Activated B cell treated with CpG ODN at 0.5 μM for 24 hours (primary cell): Measurements from ENCODE around the gene HOOK2. TPM values are rescaled to one million over a fixed set of nuclear protein-coding genes. Genes with fewer than 3 reads are reported as not detected.

Source experiments
- ATAC-seq: fragments of 200-7000 bp; cut with Tn5 transposase; one replicate; pipeline ENCODE4 v1.10.0; 2021; ENCODE audit warnings: low read depth, mild to moderate bottlenecking, moderate library complexity
- CTCF ChIA-PET: fragments of 350-600 bp; sonication (Branson Sonifier 250); formaldehyde crosslinking; loops from one replicate; lab custom pipeline; 2021; ENCODE audit warnings: antibody characterized with exemption; lab: Charles Lee
- POLR2A ChIA-PET: fragments of 350-600 bp; sonication (Branson Sonifier 250); formaldehyde crosslinking; loops from one replicate; lab custom pipeline; 2021; ENCODE audit warnings: antibody characterized with exemption; lab: Charles Lee
- DNase-seq: peaks from one replicate; pipeline ENCODE4 v3.0.0; 2022
- H3K27ac Mint-ChIP-seq: one replicate; pipeline ENCODE4 v1.8.0; 2020; ENCODE audit warnings: mixed read lengths
- H3K27me3 Mint-ChIP-seq: one replicate; pipeline ENCODE4 v1.8.0; 2021; ENCODE audit warnings: mixed read lengths
- H3K36me3 Mint-ChIP-seq: one replicate; pipeline ENCODE4 v1.8.0; 2021; ENCODE audit warnings: low read depth, mixed read lengths
- H3K4me1 Mint-ChIP-seq: one replicate; pipeline ENCODE4 v1.8.0; 2021; ENCODE audit warnings: mixed read lengths
- H3K4me3 Mint-ChIP-seq: one replicate; pipeline ENCODE4 v1.8.0; 2020; ENCODE audit warnings: mild to moderate bottlenecking, mixed read lengths
- H3K9me3 Mint-ChIP-seq: one replicate; pipeline ENCODE4 v1.8.0; 2020; ENCODE audit warnings: mixed read lengths
- CTCF ChIP-seq: fragments of 200-600 bp; IDR thresholded peaks from one replicate; pipeline ENCODE4 v1.8.0; 2022; ENCODE audit warnings: antibody characterized with exemption, mild to moderate bottlenecking
- intact Hi-C: fragments of 100-400 bp; cut with micrococcal nuclease; formaldehyde crosslinking; loops from one replicate; pipeline ENCODE4 v1.15.1; 2024
- total RNA-seq: library from RNA; stranded (reverse); gene quantifications from 2 replicates; pipeline ENCODE4 v1.2.3, GENCODE V29; 2022

Gene HOOK2
- total RNA-seq, 1 donor from 2014 or later, result 21.2 TPM

- H3K4me1 Mint-ChIP-seq, result peaks cover 45% of the 10 kb centered on the region
- H3K36me3 Mint-ChIP-seq, result no peaks in the 10 kb centered on the region
- DNase-seq (peak; percentile 89), ATAC-seq (peak; percentile 51)
- TF ChIP-seq CTCF, result no peak
- ChIA-PET POLR2A (interaction anchor here (0.6 to 12.7 kb wide), 9 partner anchors 9 to 216 kb away, joined by 3 to 909 read pairs (median 5); partner anchors contain the start of genes DHPS, JUNB, RNASEH2A and TRIR), CTCF (interaction anchor here (0.6 to 3.5 kb wide), 6 partner anchors 9 to 311 kb away, joined by 3 to 19 read pairs (median 3); partner anchors contain the start of gene JUNB)
- H3K9me3 Mint-ChIP-seq, result no peaks in the 10 kb centered on the region
- peak overlapping the region; percentile 86 for H3K4me3 Mint-ChIP-seq
- no peaks in the 10 kb centered on the region for H3K27me3 Mint-ChIP-seq
- intact Hi-C loops, result loop anchor here (1.0 kb wide), 1 partner anchor 9 kb away; the partner anchor contains the start of gene JUNB
- peak overlapping the region; percentile 98 for H3K27ac Mint-ChIP-seq
Measured at GRCh38 chr19:12782424-12783290, 7.3 kb upstream of the HOOK2 start.

GRCh38 chr19:12782174-12782423 lies 6.7 kb upstream of the HOOK2 start:
- CTCF ChIA-PET, result interaction anchor here (1.2 to 3.5 kb wide), 4 partner anchors 10 to 312 kb away, joined by 3 to 19 read pairs (median 5); partner anchors contain the start of gene JUNB
- ATAC-seq, result no peak

GRCh38 chr19:12779162-12779993 lies 4.0 kb upstream of the HOOK2 start:
- Mint-ChIP-seq H3K4me3 (peak overlapping the region; percentile 61), H3K4me1 (peaks cover 46% of the 10 kb centered on the region), H3K9me3 (no peaks in the 10 kb centered on the region), H3K36me3 (no peaks in the 10 kb centered on the region), H3K27ac (peak overlapping the region; percentile 87), H3K27me3 (no peaks in the 10 kb centered on the region)
- intact Hi-C loops, result no loop called here
- no peak for DNase-seq
- ChIA-PET POLR2A (interaction anchor here (0.7 to 12.7 kb wide), 4 partner anchors 13 to 416 kb away, joined by 3 to 909 read pairs (median 6); partner anchors contain the start of genes JUNB, THSD8 and TRIR), CTCF (interaction anchor here (1.7 to 9.1 kb wide), 4 partner anchors 8 to 17 kb away, joined by 4 to 278 read pairs (median 30); partner anchors contain the start of gene JUNB)
- no peak for ATAC-seq
- TF ChIP-seq CTCF, result no peak

More at GRCh38 chr19:12782174-12782423, 6.7 kb upstream of the HOOK2 start:
- POLR2A ChIA-PET, result interaction anchor here (0.7 to 12.7 kb wide), 7 partner anchors 10 to 171 kb away, joined by 3 to 909 read pairs (median 5); partner anchors contain the start of genes JUNB, RNASEH2A, TRIR and ZNF490
- intact Hi-C loops, result loop anchor here (1.0 kb wide), 1 partner anchor 9 kb away; the partner anchor contains the start of gene JUNB
- Mint-ChIP-seq H3K4me3 (peak overlapping the region; percentile 86), H3K36me3 (no peaks in the 10 kb centered on the region), H3K27me3 (no peaks in the 10 kb centered on the region), H3K9me3 (no peaks in the 10 kb centered on the region), H3K27ac (peak overlapping the region; percentile 98), H3K4me1 (peaks cover 44% of the 10 kb centered on the region)
- no peak for TF ChIP-seq CTCF
- no peak for DNase-seq

- Mint-ChIP-seq H3K27me3 (no peaks in the 10 kb centered on the region), H3K36me3 (no peaks in the 10 kb centered on the region), H3K4me1 (peaks cover 46% of the 10 kb centered on the region), H3K4me3 (peak overlapping the region; percentile 83), H3K27ac (peak overlapping the region; percentile 87), H3K9me3 (no peaks in the 10 kb centered on the region)
- POLR2A ChIA-PET, result interaction anchor here (0.7 to 12.7 kb wide), 7 partner anchors 13 to 417 kb away, joined by 3 to 909 read pairs (median 6); partner anchors contain the start of genes JUNB, MAN2B1, THSD8 and TNPO2
- ATAC-seq, result no peak
- intact Hi-C loops, result no loop called here
- no peak for TF ChIP-seq CTCF
- no peak for DNase-seq
- CTCF ChIA-PET, result interaction anchor here (1.0 to 9.1 kb wide), 6 partner anchors 9 to 69 kb away, joined by 4 to 278 read pairs (median 16); partner anchors contain the start of genes JUNB and RNASEH2A
Measured at GRCh38 chr19:12778905-12779161, 3.5 kb upstream of the HOOK2 start.
